Right lobe of liver (tissue), 4 donors: ENCODE measurements around the gene FBXW5.

ENCODE experiments used
- CTCF ChIP-seq, 4 donors: fragments of 200-600 bp in 3 of 4; fragments of 450-650 bp in 1 of 4; IDR thresholded peaks; one replicate each; pipeline versions ENCODE4 v1.5.1 to v1.8.0; 2016 to 2022; ENCODE audit warnings: antibody characterized with exemption in 4 of 4, mild to moderate bottlenecking in 2 of 4
- POLR2A ChIP-seq: fragments of 450-650 bp; IDR thresholded peaks from one replicate; pipeline ENCODE4 v1.6.1; 2017; ENCODE audit warnings: antibody characterized with exemption, mild to moderate bottlenecking
- donor health status: DM: no; HTN: no; CAD: no.
- donor health status: DM: no; HTN: no; CAD: no.
- donor health status: DM: no; HTN: yes; CAD: no.

GRCh38 chr9:136970361-136970760, 25.8 kb upstream of the FBXW5 start:
- TF ChIP-seq CTCF (IDR thresholded peaks at IDR 0.05) (no peak), POLR2A (no peak)
